Mesothelial cell of epicardium (in vitro differentiated cells): Measurements from ENCODE around the gene MAPT. TPM values are rescaled to one million over a fixed set of nuclear protein-coding genes. Genes with fewer than 3 reads are reported as not detected.

ENCODE experiments used
- DNase-seq, 2 experiments: peaks; one replicate each; pipeline ENCODE4 v3.0.0; 2021; ENCODE audit warnings: low spot score in 2 of 2; ENCODE audit not compliant: unreplicated experiment in 2 of 2
- H3K27ac Mint-ChIP-seq: 2 replicates; pipeline ENCODE4 v1.8.0; 2021; ENCODE audit warnings: mixed read lengths
- H3K27me3 Mint-ChIP-seq: 2 replicates; pipeline ENCODE4 v1.8.0; 2021; ENCODE audit warnings: low read depth, mixed read lengths
- H3K36me3 Mint-ChIP-seq: 2 replicates; pipeline ENCODE4 v1.8.0; 2021; ENCODE audit warnings: mixed read lengths
- H3K4me1 Mint-ChIP-seq: 2 replicates; pipeline ENCODE4 v1.8.0; 2021; ENCODE audit warnings: mixed read lengths
- H3K4me3 Mint-ChIP-seq: 2 replicates; pipeline ENCODE4 v1.8.0; 2021; ENCODE audit warnings: mild to moderate bottlenecking, moderate library complexity, mixed read lengths
- H3K9me3 Mint-ChIP-seq: 2 replicates; pipeline ENCODE4 v1.8.0; 2021; ENCODE audit warnings: mixed read lengths
- total RNA-seq: library from RNA; stranded (reverse); gene quantifications from 3 replicates; pipeline ENCODE4 v1.2.1, GENCODE V29; 2021
- TF ChIP-seq, protein P1 (sequence below): fragments of 200-600 bp; sonication (generic); IDR thresholded peaks from one replicate; pipeline ENCODE4 v1.5.0; 2021; ENCODE audit warnings: antibody characterized with exemption; ENCODE audit not compliant: unreplicated experiment

Gene MAPT
- total RNA-seq, 1 donor from 2014 or later = 2.8 TPM

DNA sequence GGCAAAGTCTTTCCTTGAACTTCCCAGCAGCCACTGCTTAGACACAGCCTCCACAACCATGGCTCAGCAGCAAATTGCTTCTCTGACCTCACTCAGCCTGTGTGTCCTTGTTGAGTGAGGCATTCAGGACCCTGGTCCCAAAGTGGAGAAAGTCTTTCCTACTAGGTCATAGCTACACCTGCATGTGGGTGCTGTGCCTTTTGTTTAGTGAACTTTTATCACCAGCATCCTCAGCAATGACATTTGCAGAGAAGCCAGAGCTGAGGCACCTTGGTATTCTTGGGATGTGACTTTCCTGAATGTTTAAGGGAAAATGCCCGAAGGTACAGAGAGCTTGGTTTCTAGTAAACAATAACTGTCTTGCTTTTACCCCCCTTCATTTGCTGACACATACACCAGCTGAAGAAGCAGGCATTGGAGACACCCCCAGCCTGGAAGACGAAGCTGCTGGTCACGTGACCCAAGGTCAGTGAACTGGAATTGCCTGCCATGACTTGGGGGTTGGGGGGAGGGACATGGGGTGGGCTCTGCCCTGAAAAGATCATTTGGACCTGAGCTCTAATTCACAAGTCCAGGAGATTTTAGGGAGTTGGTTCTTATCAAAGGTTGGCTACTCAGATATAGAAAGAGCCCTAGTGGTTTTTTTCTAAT is 83.7 kb downstream of the MAPT start:
- no peaks in the 10 kb centered on the region for H3K4me1 Mint-ChIP-seq
- no peak for DNase-seq
- no peaks in the 10 kb centered on the region for H3K36me3 Mint-ChIP-seq
- no peaks in the 10 kb centered on the region for H3K27me3 Mint-ChIP-seq
- H3K27ac Mint-ChIP-seq = no peak overlapping the region
- H3K4me3 Mint-ChIP-seq = no peak overlapping the region
- TF ChIP-seq, protein P1, sequence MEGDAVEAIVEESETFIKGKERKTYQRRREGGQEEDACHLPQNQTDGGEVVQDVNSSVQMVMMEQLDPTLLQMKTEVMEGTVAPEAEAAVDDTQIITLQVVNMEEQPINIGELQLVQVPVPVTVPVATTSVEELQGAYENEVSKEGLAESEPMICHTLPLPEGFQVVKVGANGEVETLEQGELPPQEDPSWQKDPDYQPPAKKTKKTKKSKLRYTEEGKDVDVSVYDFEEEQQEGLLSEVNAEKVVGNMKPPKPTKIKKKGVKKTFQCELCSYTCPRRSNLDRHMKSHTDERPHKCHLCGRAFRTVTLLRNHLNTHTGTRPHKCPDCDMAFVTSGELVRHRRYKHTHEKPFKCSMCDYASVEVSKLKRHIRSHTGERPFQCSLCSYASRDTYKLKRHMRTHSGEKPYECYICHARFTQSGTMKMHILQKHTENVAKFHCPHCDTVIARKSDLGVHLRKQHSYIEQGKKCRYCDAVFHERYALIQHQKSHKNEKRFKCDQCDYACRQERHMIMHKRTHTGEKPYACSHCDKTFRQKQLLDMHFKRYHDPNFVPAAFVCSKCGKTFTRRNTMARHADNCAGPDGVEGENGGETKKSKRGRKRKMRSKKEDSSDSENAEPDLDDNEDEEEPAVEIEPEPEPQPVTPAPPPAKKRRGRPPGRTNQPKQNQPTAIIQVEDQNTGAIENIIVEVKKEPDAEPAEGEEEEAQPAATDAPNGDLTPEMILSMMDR = no peak
- no peaks in the 10 kb centered on the region for H3K9me3 Mint-ChIP-seq

DNA sequence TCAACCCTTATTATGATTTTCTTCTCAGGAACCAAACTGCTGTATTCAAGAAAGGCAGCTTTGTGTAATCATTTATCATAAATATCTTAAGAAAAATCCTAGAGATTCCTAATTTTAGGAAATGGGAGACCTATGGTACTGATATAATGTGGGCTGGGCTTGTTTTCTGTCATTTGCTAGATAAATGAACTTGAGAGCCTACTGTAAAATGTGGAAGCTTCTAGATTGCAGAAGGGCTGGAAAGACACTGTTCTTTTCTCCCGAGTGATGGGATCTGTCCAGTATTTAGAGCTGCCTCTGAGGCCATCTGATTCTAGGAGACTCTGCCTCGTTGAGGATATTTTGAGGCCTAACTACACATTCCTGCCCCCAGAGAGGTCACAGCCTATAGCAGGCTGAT is 84.8 kb downstream of the MAPT start:
- DNase-seq = no peak
- no peaks in the 10 kb centered on the region for H3K36me3 Mint-ChIP-seq
- no peak overlapping the region for H3K4me3 Mint-ChIP-seq
- TF ChIP-seq, protein P1 = no peak
- no peak overlapping the region for H3K27ac Mint-ChIP-seq
- H3K4me1 Mint-ChIP-seq = no peaks in the 10 kb centered on the region
- no peaks in the 10 kb centered on the region for H3K9me3 Mint-ChIP-seq
- H3K27me3 Mint-ChIP-seq = no peaks in the 10 kb centered on the region

DNA sequence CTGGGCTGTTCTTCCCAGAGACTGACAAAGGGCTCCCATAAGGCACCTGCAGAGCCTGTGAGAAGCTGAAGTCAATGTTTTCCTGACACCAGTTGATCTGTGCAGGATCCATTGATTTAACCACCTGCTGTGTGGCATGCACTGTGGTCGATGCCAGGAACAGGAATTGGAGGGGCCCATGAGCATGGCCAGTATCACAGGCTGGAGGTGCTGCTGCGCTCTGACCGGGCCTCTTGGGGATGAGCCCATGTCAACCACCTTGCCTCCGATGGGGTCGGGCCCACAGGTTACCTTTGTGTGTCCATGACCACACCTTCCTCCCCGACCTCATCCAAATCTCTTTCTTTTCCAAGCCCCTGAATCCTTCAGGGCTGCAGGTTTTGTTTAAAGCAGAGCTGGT is 86.5 kb downstream of the MAPT start:
- TF ChIP-seq, protein P1 = no peak
- Mint-ChIP-seq H3K4me3 (no peak overlapping the region), H3K4me1 (no peaks in the 10 kb centered on the region), H3K27ac (no peak overlapping the region), H3K9me3 (no peaks in the 10 kb centered on the region), H3K27me3 (no peaks in the 10 kb centered on the region), H3K36me3 (no peaks in the 10 kb centered on the region)
- no peak for DNase-seq

DNA sequence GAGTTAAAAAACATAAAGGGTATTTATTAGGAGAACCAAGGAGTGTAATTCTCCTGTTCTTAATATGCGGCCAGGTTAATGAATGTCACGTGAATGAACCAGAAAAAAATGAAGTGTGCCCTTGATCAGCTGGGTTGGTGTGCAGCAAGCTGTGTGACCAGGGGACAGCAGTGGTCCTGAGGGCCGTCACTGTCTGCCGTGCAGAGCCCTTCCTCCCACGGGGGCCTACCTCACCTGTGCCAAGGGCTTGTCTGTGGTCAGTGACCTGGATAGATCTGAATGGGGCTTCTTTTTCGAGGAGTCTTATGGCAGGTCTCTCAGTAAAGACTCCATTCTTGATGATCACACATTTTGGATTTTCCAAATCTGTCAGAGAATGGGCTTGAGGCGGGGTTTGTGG is 87.0 kb downstream of the MAPT start:
- Mint-ChIP-seq H3K36me3 (no peaks in the 10 kb centered on the region), H3K9me3 (no peaks in the 10 kb centered on the region), H3K4me1 (no peaks in the 10 kb centered on the region), H3K27me3 (no peaks in the 10 kb centered on the region), H3K27ac (no peak overlapping the region), H3K4me3 (no peak overlapping the region)
- DNase-seq = no peak
- TF ChIP-seq, protein P1 = no peak

DNA sequence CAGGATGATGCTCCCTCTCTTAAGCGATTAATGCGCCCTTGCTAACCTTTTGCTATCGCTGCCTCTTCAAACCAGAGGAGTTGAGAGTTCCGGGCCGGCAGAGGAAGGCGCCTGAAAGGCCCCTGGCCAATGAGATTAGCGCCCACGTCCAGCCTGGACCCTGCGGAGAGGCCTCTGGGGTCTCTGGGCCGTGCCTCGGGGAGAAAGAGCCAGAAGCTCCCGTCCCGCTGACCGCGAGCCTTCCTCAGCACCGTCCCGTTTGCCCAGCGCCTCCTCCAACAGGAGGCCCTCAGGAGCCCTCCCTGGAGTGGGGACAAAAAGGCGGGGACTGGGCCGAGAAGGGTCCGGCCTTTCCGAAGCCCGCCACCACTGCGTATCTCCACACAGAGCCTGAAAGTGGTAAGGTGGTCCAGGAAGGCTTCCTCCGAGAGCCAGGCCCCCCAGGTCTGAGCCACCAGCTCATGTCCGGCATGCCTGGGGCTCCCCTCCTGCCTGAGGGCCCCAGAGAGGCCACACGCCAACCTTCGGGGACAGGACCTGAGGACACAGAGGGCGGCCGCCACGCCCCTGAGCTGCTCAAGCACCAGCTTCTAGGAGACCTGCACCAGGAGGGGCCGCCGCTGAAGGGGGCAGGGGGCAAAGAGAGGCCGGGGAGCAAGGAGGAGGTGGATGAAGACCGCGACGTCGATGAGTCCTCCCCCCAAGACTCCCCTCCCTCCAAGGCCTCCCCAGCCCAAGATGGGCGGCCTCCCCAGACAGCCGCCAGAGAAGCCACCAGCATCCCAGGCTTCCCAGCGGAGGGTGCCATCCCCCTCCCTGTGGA is 88.6 kb downstream of the MAPT start:
- no peak for DNase-seq
- no peaks in the 10 kb centered on the region for H3K27me3 Mint-ChIP-seq
- no peaks in the 10 kb centered on the region for H3K4me1 Mint-ChIP-seq
- H3K4me3 Mint-ChIP-seq = no peak overlapping the region
- no peaks in the 10 kb centered on the region for H3K9me3 Mint-ChIP-seq
- H3K36me3 Mint-ChIP-seq = no peaks in the 10 kb centered on the region
- H3K27ac Mint-ChIP-seq = no peak overlapping the region
- TF ChIP-seq, protein P1 = no peak
